Measurements from ENCODE around the gene SLCO4A1.

SLCO4A1 gene

DNA sequence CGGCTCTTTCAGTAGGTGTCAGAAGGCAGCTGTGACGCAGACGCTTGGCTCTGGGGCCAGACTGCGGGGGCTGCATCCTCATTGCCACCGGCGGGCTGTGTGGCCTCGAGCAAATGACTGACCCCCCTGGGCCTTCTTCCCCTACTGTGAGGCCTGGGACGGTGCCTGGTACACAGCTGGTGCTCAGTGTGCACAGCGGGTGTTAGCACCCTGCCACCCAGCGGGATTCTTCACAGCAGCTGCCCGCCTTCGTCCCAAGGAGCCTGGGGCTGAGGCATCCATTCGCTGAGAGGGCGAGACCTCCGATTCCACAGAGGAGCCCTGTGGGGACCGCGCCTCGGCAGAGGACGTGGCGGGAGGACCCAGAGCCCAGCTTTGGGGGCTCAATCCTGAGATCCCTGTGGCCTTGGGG is 10.6 kb downstream of the SLCO4A1 start:
- no peak for DNase-seq

DNA sequence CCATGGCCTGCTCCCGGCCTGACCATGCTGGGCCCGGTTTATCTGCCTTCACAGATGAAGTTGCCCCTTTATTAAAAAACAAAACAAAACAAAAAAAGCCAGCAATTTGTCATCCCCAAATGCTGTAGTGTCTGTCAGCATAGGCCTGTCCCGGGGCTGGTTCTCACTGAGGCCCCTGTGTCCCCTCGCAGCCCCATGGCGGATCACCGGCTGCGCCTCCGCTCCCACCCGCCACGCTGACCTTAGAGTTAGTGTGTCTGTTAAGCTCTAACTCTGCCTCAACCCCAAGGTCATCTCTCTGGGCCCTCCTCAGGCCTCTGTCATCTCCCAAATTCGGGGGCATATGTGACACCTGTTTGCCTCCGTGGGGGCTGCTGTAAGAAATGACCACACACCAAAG is 11.1 kb downstream of the SLCO4A1 start:
- no peak for DNase-seq

DNA sequence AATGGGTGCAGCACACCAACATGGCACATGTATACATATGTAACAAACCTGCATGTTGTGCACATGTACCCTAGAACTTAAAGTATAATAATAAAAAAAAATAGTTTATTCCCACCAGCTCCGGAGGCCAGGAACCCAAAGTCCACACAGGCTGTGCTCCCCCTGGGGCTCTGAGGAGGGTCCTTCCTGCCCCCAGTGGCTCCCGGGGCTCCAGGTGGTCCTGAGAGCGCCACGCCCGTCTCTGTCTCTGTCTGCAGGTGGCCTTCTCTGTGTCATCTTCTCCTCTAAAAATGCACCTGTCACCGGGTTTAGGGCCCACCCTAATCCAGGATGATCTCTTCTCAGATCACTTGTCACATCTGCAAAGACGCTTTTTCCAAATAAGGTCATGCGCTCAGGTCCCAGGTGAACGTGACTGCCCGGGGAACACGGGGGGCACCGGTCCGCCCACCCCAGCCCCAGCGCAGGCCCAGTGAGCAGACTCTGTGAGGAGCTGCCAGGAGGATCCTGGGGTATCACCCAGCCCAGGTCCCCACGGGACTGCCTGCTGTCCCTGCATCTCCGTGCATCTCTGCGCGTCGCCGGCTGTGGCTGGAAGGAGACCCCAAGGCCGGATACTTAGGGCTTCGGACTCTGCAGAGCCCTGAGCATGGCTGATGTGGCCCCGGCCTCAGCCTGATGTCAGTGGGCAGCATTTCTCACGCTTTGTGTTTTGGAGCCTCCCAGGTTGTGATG is 11.8 kb downstream of the SLCO4A1 start:
- no peak for DNase-seq

DNA sequence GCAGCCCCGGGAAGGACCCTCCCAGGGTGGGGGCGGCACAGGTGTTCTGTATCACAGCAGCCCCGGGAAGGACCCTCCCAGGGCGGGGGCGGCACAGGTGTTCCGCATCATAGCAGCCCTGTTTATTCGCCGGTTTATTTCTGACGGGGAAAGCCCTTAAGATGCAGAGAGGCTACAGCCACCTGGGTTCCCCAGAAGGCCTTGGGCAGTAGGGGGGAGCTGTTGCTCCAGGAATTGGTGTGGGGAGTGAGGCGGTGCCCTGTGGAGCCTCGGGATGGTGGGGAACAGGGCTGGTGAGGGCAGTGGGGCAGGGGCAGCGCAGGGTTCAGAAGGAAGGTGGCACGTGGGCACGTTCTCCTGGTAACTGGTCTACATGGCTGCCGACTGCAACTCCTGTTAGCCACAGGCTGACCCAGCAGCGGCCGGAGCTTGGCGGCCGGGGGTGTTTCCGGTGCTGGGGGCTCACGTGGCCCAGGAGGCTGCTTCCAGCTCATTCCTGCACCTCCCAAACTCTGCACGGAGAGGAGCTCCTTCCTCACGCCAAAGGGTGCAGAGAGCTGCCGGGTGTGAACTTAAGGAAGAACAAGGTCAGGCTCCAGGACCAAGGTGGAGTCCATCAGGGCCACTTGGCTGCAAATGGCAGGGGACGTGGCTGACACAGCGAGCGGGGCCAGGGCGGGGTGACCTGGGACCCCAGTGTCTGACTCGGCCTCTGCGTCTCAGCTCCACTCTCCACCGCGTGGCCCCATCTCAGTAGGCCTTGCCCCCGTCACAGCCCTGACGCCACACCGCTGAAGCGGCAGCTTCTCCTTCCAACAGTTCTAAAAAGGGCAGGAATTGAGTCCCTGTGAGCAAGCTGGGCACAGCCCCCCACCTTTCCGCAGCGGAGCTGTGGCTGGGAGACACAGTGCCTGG is 13.2 kb downstream of the SLCO4A1 start:
- DNase-seq: no peak

DNA sequence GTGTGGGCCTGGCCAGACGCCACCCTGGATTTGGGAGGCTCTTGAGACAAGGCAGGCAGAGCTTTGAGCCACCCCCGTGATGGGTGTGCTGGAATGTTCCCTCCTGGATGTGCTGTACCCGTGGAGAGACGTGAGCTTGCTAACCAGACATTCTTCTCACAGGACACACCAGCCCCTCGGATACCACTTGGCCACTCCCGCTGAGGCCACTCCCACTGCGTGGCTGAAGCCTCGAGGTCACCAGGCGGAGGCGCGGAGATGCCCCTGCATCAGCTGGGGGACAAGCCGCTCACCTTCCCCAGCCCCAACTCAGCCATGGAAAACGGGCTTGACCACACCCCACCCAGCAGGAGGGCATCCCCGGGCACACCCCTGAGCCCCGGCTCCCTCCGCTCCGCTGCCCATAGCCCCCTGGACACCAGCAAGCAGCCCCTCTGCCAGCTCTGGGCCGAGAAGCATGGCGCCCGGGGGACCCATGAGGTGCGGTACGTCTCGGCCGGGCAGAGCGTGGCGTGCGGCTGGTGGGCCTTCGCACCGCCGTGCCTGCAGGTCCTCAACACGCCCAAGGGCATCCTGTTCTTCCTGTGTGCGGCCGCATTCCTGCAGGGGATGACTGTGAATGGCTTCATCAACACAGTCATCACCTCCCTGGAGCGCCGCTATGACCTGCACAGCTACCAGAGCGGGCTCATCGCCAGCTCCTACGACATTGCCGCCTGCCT is 14.1 kb downstream of the SLCO4A1 start:
- no peak for DNase-seq

DNA sequence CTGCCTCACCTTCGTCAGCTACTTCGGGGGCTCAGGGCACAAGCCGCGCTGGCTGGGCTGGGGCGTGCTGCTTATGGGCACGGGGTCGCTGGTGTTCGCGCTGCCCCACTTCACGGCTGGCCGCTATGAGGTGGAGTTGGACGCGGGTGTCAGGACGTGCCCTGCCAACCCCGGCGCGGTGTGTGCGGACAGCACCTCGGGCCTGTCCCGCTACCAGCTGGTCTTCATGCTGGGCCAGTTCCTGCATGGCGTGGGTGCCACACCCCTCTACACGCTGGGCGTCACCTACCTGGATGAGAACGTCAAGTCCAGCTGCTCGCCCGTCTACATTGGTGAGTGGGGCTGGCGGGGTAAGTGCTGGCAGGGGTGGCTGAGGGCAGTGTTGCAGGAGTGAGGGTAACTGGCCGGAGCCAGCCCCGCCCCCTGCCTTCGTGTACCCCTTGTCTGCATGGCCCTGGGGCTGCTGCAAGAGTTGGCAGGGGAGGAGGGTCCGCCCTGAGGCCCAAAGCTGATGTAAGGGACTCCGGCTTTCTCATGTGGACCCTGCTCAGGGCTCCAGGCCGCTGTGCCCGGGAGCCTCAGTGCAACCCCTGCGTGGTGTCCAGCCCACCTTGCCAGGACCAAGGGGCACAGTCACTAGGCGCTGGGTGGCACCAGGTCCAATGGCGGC is 14.8 kb downstream of the SLCO4A1 start:
- DNase-seq: no peak

DNA sequence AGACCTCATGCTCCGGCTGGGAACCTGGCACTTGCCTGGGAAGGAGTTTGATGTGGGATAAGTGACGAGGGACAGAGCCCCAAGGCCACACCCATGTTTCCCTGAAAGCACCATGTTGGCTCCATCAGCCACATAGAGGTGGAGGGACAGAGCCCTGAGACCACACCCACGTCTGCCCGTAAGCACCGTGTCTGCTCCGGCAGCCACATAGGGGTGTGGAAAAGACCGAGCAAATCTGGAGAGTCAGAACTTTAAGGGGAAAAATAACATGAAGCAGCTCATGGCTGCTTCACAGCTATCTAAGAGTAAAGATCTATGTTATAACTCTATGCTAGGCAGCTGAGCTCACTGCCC is 15.3 kb downstream of the SLCO4A1 start:
- DNase-seq: no peak

DNA sequence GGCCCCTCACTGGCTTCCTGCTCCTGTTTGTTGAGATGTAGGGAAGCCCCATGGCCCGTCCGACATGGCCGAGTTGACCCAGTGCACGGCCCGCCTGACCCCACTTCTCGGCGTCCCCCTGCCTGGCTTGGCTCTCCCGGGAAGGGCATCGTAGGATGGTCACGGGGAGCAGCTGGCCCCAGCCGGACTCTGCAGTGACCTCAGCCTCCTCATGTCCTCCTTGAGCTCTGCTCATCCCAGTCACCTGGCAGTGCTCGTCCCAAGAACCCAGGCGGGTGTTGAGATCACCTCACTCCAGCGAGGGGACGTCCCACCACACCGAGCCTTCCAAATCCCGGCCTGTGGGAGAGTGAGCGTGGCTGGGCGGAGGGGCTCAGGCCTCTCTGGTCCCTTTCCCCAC is 15.7 kb downstream of the SLCO4A1 start:
- DNase-seq: no peak

DNA sequence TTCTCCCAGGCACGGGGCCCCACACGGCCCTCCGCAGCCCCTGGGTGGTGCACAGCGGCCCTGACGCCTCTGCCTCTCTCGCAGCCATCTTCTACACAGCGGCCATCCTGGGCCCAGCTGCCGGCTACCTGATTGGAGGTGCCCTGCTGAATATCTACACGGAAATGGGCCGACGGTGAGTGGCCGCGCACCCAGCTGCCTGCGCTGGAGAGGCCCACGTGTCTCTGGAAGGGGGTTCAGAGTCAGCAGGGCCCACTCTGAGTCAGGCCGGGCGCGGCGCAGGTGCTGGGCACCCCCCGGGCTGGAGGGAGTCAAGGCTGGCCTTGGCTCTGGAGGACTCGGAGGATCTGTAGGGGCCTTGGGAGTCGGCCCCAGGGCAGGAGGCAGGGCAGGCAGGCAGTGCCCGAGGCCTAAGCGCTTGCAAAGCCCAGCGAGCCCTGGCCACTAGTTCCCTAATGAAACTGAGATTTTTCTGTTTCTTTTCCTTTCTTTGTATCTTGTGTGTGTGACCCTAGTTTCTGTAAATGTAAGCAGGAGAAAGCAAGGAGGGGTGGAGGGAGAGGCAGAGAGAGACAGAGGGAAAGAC is 16.4 kb downstream of the SLCO4A1 start:
- DNase-seq: no peak

DNA sequence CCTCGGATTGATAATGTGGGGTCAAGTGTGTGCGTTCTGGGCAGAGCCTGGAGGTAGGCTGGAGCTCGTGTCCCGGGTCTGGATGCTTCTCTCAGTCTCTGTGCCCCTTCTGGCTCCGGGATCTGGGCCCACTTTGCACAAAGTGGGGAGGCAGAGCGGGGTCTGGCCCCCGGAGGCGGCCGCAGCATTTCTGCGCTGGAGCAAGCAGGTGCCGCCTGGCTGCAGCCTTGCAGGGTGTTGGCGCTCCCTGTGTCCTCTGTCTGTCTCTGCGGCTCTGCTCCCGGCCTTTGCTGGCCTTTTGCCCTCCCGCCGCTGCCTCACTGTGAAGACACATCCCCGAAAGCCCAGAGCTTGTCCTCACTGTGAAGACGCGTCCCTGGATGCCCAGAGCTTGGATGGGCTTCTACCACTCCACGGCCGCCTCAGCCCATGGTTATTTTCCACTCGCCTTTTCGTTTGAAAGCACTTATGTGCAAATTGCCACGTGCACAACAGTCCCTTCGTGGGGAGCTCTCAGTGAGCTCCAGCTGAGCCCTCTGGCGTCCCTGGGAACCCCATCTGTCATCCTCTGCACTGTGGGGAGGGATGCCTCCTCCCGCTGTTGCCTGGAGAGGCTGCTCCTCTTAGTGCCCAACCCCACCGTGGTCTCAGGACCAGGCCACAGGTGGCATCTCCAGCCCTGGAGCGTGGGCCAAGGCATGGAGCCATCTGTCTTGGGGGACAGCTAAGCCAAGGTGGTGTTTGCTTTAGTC is 17.4 kb downstream of the SLCO4A1 start:
- no peak for DNase-seq

DNA sequence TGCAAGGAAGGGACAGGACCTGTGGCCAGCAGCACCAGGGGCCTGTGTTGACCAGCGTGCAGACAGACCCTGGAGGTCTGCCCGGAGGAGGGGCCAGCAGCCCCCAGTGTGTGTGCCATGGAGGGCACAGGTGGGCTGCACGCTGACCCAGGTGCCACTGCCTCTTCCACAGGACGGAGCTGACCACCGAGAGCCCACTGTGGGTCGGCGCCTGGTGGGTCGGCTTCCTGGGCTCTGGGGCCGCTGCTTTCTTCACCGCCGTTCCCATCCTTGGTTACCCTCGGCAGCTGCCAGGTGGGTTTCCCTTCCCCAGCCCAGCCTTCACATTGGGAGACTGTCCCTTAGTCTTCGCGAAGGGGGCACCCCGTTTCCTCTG is 17.9 kb downstream of the SLCO4A1 start:
- DNase-seq: no peak

DNA sequence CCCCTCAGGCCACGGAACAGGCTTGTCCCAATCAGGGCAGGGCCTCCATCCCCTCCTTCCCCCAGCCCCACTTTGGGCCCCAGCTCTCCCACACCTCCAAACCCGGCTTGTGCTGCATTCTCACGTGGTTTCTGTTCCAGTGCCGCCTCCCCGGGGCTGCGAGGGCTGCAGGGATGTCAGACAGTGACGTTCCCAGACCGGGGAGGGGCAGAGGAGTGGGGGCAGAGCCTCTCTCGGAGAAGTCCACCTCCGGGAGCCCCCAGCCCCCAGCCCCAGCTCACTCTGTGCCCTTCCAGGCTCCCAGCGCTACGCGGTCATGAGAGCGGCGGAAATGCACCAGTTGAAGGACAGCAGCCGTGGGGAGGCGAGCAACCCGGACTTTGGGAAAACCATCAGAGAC is 18.5 kb downstream of the SLCO4A1 start:
- DNase-seq: no peak

DNA sequence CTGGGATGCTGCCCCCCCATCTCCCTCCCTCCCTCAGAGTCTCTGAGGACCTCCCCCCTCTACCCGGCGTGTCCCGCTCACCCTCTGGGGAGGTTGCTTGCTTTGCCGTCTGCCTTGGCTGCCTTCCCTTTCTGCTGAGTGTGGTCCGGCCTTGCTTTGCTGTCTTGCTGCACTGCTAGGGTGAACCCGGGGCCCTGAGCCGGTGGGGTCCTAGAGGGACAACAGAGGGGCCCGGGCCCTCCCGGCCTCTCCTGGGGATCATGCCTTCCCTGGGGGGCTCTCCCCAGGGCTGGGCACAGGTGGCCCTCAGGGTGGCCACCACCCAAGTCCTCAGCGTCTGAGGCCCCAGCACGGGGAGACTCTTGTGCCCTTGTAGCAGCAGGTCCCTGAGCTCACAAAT is 19.3 kb downstream of the SLCO4A1 start:
- no peak for DNase-seq

DNA sequence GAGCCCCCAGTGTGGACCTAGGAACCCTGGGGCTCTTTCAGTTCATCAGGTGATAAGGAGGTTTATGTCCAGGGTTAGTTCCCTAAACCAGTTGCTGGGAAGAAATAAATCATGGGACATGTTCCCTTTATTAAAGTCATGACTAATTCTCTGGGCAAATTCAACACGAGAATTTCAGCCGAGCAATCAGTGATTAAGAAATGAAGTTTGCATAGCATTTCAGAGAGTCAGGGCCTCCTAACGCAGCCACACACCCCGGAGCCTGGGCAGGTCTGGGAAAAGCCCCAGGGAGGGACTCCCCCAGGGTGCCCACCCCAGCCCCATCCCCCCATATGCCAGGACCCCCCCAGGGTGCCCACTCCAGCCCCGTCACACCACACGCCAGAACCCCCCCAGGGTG is 20.1 kb downstream of the SLCO4A1 start:
- no peak for DNase-seq

DNA sequence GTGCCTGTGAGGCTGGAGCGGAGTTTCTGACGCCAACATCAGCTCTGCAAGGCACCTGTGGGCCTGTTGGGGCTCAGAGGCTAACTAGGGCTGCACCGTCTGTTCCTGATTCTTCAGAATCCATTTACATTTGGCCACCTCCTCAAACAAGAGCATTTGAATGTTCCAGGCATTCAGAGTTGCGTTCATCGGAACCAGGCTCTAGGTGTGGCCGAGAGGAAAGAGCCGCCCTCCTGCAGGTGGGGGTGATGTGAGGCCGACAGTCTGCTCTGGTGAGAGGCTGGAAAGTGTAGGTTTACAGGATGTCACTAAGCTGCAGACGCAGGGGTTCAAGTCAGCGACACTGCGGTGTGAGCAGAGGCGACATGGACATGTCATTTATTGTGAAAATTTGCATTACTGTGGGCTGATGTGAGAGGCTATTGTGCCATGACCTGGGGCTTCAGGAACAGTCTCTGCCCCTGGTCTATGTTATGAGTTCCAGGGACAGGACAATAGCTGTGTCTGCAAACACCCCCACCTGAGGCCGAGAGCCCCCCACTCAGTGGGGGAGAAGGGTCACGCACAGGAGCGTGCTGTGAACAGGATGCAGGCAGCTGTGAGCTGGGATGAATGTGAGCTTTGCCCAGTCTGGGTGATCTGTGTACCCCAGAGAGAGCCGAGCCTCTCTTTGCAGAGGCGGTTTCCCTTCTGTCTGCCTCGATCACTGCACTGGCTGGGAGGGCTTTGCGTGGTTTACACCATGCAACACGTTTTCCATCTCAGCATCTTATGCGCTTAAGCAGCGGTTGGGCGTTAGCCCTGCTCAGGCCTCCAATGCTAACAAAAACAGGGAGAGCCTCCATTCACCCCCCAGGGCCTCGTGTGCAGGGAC is 21.1 kb downstream of the SLCO4A1 start:
- DNase-seq: no peak

DNA sequence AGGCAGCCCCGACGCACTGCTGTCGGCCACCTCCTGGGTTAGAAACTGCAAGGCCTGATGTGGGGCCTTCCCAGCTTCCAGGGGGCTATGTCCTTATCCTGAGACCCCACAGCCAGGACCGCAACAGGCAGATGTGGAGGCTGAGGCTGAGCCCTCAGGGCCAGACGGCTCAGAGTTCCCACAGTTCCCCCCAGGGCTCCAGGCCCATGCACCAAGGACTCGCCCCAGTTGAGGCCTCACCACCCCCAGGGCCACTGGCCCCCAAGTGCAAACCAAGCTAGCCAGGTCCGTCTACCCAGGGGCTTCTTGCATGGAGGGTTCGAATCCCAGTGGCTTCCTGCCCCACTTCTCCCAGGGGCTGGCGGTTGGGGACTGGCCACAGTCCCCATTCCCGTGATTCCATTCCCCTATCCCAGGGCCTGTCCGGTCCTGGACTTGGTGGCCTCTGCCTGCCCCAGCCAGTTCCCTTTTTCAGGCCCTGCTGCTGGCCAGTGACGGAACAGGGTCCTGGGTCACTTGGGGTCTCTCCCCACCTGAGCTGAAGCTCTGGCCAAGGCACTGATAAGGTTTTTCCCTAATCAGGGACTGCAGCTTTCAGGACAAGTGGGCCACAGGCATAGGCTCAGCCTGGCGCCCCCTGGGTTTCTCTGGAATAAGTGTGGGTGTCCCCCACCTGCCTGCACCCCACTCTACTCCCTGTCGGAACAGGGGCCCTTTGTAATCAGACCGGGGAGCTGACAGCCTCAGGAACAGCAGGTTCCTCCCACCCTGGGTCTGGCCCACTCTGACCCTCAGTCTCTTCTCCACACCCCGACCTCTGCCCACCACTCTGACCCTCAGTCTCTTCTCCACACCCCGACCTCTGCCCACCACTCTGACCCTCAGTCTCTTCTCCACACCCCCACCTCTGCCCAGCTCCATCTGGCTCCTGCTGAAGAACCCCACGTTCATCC is 22.0 kb downstream of the SLCO4A1 start:
- no peak for DNase-seq

DNA sequence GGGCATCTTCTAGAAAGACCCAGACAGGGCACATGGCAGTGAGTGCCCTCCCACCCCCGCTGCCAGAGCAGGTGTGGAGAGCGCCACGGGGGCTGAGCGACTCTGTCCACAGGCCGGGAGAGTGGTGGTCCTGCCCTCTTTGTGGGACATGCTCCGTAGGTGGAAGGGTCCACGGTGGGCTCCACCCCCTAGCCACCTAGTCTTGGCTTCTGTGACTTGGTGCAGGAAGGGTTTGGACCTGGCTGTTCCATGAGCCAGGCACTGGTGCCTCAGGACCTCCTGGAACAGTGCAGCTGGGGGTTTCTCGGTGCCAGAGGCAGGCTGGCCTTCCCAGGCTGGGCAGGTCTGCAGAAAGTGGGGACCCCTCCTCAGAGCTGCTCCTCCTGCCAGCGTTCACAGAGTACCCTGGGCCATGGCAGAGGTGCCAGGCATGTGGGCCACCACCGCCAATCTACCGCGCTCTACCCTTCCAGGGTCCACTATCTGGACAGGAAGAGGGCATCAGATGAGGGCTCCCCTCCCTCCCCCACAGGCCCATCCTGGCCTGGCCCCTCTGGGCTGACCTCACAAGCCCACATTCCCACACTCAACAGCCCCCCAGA is 23.0 kb downstream of the SLCO4A1 start:
- no peak for DNase-seq

DNA sequence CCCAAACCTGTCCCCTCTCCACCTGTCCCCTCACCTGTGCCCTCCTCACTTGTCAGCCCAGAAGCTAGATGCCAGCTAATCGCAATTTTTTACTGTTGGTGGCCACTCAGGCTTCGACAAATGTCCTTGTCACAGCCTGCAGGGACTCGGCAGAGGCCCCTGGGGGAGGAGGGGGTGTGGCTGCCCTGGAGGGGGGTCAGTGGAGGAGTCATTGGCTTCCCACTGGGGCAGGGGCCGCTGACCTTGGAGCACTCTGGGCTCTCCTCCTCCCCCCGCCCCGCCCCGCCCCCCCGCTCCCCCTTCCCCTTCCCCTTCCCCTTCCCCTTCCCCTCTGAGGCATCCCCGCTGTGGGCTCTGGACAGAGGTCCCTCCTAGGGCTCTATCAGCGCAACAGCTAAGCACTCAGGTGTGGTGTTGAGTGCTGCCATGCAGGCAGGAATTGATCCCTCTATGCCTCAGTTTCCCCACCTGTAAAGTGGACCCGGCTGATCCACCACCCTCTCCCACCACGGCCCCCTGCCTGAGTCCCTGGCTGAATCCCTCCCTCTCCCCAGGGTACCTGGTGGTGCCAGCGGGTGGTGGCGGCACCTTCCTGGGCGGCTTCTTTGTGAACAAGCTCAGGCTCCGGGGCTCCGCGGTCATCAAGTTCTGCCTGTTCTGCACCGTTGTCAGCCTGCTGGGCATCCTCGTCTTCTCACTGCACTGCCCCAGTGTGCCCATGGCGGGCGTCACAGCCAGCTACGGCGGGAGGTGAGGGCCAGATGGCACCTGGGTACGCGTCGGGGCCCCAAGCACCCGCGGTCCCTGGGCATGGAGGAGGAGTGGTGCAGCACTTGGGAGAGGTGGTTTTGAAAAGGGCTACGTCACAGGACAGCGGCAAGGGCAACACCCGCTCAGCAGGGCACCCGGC is 23.8 kb downstream of the SLCO4A1 start:
- DNase-seq: no peak
